Left colon (tissue), 2 donors: ENCODE results near the gene TNFRSF13B. TPM values are rescaled to one million over a fixed set of nuclear protein-coding genes. Genes with fewer than 3 reads are reported as not detected.

ENCODE experiments used
- ATAC-seq: fragments of 200-7000 bp; cut with Tn5 transposase; one replicate; pipeline ENCODE4 v1.9.1; 2020; ENCODE audit warnings: mild to moderate bottlenecking, moderate library complexity
- DNase-seq, 2 donors: peaks; one replicate each; pipeline ENCODE4 v3.0.0-alpha.2; 2020
- intact Hi-C, 2 donors: fragments of 100-400 bp; cut with DNase I in 1 of 2; cut with micrococcal nuclease in 1 of 2; formaldehyde crosslinking; loops; one replicate each; pipeline versions ENCODE4 v1.11.2 to v1.14.0; 2022; cut with DNase I, micrococcal nuclease
- total RNA-seq, 2 donors: library from RNA; stranded (reverse); fragmentation: NEBNext Ultra II Directional; extraction: Animal tissue kit (Norgen Biotek cat#: 25700); gene quantifications; one replicate each; pipeline ENCODE4 v1.2.1, GENCODE V29; 2021
- donor health status: DM: no; HTN: no; CAD: no.
- donor health status: DM: yes; HTN: yes; CAD: no.

TNFRSF13B gene
- total RNA-seq, 2 donors from 2014 or later, result 0.79 to 1.4 TPM

DNA sequence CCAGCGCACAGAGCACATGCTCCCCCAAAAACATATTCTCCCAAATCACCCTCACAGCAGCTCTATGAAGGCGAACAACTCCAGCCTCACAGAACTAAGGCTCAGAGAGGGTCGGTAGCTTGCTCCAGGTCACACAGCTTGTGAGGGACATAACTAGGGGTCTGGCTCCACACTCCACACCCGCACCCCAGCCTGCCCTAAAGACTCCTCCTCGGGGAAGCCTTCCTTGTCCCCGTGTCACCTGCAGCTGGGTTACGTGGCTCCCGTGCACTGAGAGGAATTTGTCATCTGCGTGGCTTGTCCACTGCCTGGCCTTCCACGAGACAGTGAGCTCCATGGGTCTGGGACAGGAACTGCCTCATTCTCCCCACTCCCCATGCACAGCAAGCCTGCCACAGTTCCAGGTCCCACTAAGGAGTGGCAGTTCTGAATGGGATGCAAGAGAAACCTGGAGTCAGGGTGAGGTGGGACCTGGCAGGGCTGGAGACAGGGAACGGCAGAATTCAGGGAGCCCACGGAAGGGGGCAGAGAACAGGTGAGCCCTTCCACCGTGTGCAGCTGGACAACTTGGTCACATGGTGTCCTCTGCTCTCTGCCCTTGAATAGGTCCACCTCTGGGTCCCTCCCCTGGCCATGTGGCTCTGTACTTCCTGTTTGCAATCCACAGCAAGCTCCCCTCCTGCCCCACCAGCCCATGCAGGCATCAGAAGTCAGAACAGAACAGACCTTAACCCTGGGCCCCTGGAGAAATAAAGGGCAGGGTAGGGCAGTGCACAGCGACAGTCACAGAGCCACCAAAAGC lies 27.4 kb downstream of the TNFRSF13B start:
- ATAC-seq, result no peak
- DNase-seq, result no peak
- intact Hi-C loops, result no loop called here

DNA sequence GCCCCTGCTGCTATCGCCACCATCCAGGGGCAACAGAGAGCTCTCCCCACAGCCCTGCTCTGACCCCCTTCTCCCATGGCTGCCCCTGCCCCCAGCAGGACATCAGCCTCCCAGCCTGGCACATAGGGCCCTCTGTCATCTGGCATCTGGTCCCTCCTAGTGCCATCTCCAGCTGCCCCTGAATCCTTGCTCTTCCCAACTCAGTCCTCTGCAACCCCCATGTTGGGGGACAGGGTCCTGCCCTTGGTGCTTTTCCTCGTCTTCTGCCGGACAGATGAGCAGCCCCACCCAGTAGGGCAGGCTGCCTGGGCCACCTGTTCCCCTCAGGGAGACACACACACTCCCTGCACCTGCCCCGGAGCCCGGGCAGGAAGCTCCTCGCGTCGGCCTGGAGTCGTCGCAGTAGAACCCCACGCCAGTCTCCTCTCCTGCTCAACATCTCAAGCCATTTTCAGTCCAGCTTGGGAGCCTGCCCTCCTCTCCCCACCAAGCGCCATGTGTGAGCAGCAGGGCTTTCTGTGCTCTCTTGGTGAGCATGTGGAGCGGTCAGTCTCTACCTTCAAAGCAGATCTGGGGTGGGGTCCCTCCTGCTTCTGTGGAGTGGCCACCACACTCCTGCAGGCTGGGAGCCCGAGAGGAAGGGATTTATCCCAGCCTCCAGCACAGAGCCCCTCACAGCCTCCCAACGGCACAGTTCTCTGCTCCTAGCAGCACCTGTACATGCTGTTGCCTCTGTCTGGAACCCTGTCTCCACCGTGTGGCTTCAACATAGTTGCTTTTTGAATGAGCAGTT lies 28.2 kb downstream of the TNFRSF13B start:
- intact Hi-C loops, result no loop called here
- DNase-seq (no peak), ATAC-seq (no peak)

DNA sequence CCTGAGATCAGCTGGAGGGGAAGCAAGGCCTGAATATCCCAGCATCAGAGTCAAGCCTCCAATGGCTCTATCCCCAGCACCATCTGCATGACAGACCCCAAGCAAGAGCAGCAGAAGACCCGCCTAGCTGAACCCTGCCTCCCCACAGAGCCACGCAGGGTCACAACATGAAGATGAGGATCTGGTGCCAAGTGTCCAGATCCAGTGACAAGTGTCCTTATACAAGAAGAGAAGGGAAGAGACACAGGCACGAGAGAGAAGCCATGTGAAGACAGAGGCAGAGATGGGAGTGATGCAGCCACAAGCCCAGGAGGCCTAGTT lies 28.9 kb downstream of the TNFRSF13B start:
- intact Hi-C loops, result no loop called here
- ATAC-seq (no peak), DNase-seq (no peak)

DNA sequence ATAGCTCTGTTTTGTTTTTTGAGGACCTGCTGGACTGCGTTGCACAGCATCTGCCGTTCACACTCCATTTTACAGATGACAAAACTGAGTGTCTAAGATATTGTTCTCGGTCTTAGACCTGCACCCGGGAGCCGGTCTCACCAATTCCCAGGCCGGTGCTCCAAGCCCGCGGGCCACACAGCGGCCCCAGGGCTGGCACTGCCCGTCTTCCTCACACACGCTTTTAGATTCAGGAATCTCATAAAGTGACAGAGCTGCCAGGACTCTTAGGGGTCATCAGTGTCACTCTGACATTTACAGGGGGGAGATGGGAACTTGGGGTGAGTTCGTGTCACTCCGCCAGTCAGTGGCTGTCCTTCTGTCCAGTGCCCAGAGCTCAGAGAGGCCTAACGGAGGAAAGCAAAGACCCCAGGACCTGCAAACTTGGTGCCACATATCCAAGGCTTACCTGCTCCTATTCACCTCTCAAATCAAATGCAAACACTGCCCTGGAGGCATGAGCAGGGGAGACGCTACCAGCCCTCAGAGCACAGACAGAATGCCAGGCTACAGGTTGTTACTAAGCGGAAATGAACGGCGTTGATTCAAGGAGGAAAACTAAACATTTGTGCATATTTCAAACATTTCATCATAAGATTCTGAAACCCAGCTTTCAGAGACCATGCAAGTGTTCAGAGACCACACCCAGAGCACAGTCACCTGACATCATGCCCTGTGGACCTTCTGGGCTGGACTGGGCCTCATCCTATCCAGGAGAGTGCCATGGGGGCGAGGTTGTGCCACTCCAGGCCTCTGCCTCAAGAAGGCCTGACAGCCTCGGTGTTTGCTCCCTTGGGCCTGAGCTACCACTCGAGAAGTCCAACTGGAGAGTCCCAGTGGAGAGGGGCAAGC lies 29.5 kb downstream of the TNFRSF13B start:
- intact Hi-C loops, result no loop called here
- DNase-seq (no peak), ATAC-seq (no peak)

DNA sequence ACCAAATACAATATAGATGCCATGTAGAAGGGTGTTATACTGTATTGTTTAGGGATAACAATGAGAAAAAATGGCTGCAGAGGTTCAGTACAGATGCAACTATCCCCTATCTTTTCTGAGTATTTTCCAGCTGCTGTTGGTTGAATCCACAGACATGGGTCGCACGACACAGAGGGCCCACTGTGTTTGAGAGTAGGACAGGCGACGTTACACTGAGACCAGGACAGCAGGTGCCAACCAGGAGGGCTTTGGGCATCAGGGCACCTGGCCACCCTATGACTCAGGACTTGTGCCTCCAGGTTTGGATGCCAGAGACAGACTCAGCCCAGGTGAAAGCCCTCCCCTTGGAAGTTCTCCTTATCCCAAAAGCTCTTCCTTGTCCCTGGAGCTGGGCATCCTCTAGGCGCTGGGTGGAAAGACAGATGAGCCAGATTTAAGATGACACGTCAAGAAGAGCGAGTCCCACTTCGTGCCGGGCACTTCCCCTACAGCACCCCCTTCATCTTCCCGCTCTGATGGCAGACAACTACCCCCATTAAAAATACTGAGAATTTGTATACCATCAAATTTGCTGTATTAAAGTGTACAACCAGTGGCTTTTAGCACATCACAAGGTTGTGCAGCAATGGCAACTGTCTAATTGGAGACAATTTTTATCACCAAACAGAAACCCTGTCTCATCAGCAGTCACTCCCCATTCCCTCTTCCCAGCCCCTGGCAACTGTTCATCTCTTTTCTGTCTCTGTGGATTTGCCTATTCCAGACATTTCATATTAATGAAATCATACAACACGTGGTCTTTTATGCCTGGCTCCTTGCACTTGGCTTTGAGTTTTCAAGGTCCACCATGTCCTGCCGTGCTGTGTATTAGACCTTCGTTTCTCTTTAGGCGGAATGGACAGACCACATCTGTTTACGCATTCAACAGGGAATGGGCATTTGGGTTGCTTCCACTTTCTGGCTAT lies 30.6 kb downstream of the TNFRSF13B start:
- no peak for ATAC-seq
- no peak for DNase-seq

DNA sequence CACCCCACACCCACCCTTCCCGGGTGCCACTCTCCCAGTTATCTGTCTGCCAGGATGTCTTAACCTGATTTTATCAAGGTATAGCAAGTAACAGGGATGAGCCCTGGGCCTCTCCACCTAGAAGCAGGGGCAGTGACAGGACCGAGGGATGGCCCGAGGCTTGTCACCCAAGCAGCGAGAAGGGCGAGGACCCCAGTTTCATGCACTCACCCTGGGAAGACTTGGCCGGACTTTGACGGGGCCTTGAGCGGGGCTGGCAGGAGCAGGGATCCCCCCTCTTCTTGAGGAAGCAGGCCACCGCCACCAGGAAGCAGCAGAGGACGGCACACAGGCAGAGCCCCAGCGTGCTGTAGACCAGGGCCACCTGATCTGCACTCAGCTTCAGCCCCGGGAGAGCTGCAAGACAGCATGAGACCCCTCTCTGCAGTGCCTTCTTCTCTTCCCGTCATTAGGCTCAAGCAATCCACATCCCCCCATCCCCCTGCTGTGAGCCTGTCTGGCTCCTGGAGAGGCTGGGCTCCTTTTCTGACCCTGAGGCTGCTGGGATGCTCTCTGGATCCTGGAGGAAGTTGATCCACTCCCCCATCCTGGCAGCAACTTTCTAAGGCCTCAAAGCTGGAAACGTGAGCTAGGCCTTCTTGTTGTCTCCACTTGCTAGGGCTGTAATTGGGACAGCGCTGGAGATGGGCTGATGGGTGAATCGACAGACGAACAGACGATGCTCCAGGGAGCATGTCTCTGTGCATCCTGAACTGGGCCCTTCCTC lies 31.6 kb downstream of the TNFRSF13B start:
- intact Hi-C loops, result no loop called here
- no peak for ATAC-seq
- no peak for DNase-seq

More for the DNA sequence above, 30.6 kb downstream of the TNFRSF13B start:
- intact Hi-C loops, result no loop called here

DNA sequence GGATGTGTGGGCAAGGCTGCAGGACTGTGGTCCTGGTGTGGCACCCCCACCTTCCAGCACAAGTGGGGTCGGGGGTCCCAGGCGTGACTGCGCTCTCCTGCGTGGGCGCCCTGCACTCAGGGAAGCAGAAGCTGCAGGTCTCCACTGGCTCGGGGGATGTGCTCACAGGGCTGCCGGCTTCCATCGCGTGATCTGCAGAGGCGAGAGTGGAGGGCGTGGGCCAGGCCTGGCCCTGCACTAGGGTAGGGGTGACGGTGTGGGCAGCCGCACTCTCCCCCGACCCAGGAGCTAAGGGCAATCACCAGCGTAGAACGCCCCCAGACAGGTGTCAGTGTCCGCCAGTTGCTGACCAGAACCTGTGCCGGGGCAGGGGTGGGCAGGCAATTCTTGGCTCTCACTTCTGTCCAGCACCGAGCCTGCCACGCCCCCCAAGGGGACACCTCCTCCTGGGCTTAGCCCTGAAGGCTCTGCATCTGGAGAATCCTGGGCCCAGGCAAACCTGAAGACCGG lies 32.3 kb downstream of the TNFRSF13B start:
- ATAC-seq (no peak), DNase-seq (no peak)
- intact Hi-C loops, result no loop called here

DNA sequence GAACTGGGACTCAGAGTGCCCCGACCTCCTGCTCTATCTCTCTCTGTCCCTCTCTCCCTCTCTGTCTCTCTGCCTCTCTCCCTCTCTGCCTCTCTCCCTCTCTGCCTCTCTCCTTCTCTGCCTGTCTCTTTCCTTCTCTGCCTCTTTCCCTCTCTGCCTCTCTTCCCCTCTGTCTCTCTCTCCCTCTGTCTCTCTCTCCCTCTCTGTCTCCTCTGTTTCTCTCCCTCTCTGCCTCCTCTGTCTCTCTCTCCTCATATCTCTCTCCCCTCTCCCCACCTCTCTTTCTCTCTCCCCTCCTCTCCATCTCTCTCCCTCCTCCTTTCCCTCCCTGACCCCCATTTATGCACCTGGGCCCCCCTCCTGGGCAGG lies 32.7 kb downstream of the TNFRSF13B start:
- DNase-seq, result no peak
- no peak for ATAC-seq
- intact Hi-C loops, result no loop called here

DNA sequence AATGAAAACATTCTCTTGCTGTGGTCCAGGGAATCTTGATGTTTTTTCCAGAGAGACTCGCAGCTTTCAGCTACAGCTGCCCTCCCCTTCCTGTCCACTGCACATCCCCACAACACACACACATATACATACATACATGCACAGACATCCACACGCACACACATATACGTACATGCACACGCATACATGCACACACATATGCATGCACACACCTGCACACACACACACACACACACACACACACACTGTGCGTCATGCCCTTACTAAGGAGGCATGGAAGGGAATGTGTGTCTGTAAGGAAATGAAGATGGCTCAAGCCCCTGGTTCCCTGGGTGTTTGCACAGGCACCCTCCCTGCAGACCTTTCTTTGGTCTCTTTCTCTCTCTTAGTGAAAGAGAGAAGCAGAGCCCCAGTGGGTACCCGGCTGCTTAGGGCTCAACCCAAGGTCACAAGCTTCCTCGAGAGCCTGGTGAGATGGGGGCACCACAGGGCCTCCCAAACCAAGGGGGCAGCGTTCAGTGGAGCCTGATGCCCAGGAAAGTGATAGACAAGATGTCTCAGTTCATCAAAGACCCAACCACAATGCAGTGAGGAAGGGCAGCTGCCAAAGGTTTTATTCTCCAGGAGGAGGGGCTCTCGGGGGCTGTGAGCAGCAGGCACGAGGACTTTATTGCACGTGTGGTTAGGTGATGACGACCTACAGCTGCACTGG lies 33.3 kb downstream of the TNFRSF13B start:
- intact Hi-C loops, result no loop called here
- no peak for DNase-seq

DNA sequence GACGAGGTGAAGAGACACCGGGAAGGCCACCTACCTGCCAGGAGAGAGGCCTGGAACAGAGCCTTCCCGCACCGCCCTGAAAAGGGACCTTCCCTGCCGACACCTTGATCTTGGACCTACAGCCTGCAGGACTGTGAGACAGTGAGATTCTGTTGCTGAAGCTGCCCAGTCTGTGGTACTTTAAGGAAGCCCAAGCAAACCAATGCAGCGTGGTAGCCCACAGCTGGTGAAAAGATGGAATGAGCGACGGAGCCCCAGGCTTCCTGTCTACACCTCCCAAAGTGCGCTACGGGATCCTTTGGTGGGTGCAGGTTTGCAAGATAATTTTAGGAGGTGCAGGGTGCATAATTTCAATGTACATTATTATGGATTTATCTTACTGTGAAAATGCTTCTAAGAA lies 33.9 kb downstream of the TNFRSF13B start:
- DNase-seq (no peak), ATAC-seq (no peak)
- intact Hi-C loops, result no loop called here

More for the DNA sequence above, 33.3 kb downstream of the TNFRSF13B start:
- no peak for ATAC-seq

DNA sequence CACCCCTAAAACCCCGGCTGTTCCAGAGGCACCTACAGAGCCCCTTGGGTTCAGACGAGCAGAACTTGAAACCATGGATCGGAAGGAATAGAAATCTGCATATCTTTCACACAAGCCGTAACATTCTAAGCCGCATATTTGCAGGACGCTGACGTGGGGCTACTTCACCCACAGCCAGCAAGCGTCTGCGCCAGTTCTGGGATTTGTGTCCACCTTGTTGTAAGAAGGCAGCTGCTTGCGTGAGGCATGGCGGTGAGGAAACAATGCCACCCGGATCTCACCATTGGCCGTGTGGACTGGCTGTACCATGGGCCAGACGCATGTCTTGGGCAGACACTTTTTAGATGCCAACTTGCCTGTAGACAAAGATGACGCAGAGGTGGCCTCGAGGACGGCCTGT lies 34.5 kb downstream of the TNFRSF13B start:
- no peak for ATAC-seq
- no peak for DNase-seq
- intact Hi-C loops, result no loop called here

DNA sequence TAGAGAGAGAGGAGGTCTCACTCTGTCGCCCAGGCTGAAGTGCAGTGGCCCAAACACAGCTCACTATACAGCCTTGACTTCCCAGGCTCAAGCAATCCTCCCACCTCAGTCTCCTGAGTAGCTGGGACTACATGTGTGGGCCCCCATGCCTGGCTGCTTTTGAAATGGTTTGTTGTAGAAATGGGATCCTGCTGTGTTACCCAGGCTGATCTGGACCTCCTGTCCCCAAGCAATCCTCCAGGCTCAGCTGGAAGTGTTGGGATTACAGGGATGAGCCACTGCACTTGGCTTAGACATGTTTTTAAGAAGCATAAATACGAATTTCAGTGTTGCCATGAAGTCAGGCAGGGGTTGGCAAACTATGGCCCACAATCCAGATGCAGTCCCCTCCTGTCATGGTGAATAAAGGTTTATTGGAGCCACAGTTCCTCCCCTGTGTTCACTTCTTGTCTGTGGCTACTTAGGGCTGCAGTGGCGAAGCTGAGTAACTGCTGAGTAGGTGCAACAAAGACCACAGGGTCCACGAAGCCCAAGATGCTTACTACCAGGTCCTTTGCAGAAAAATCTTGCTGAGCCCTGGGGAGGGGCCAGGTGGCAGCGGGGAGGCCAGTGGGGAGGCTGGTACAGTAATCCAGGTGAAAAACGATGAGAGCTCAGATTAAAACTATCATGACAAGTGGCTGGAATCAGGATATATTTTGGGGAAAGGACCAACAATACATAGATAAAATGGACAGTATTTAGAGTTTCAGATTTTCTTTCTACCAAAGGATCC lies 35.2 kb downstream of the TNFRSF13B start:
- DNase-seq (no peak), ATAC-seq (no peak)
- intact Hi-C loops, result no loop called here

DNA sequence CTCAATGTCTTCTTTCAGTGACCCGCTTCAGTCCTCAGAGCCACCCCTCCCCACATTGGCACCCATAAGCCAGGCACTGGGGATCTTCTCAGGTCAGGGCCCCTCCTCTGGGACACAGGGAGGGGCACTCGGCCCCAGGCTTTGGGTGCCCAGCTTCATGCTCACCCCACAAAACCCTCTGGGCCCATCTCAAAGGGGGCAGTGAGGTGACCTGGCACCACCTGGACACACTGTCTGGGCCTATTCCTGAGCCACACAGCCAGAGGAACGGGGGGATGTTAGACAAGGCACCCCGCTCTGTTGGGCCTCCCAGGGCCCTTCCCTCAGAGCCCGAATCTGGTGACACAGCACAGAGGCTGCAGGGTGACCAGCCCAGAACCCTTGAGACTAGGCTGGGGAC lies 36.1 kb downstream of the TNFRSF13B start:
- intact Hi-C loops, result no loop called here
- DNase-seq (no peak), ATAC-seq (no peak)

DNA sequence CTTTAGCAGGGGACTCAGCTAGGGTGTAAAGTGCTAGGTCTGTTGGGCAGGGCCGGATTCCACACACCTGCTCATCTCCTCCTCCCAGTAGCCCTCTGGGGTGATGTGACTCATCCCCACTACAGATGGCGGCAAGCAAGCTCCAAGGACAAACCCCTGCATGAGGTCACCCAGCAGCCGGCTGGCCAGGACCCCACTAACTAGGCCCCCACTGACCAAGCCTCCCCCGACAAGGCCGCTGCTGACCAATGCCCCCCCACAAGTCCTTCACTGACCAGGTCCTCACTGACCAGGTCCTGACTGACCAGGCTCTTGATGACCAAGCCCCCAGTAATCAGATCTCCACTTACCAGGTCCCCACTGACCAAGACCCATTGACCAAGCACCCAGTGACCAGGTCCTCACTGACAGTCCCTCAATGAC lies 36.7 kb downstream of the TNFRSF13B start:
- no peak for DNase-seq

DNA sequence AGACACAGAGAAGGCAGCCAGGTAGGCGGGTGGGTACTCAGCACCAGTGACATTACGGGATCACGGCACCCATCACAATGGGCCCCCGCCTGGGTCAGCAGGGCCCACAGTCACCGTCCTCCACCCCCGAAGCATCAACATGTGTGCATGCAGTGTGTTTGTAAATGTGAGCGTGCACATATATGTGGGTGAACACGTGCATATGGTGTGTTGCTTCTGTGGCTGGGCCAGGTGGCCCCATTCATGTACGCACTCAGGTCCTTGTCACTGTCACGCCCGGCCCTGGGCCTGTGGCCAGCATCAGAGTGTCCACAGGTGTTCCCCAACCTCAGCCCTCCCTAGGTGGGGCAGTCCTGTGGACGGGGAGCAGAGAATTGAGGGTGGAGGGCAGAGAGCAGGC lies 37.1 kb downstream of the TNFRSF13B start:
- ATAC-seq (no peak), DNase-seq (no peak)
- intact Hi-C loops, result no loop called here

More for the DNA sequence above, 36.7 kb downstream of the TNFRSF13B start:
- intact Hi-C loops, result no loop called here
- ATAC-seq, result no peak

DNA sequence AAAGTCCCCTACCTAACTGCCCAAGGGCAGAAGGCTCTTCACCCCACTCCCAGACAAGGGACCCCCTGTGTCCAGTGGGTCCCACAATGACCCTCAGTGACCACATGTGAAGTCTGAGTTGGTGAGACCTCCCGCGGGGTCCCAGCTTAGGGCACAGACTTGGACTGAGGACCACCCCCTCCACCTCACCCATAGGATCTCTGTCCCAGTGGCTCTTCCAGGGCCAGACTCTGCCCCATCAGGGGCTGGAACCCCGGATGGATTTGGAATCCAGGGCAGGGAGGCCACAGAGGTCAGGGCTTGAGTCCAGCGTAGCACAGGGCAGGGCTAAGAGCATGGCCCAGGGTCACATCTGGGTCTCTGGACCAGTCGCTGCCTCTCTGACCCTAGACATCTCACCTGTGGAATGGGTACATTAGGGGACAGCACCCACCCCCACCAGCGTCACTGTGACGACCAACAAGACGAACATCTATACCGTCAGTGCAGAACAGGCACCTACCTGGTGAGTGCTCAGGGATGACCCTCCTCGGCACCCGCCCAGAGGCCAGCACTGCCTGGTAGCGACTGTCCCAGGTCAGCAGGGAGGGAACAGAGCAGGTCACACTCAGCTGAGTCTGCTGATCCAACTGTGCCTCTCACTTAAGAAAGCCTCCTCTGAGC lies 37.7 kb downstream of the TNFRSF13B start:
- DNase-seq, result no peak
- intact Hi-C loops, result no loop called here
- no peak for ATAC-seq
